ENCODE data around the gene GPR17.

GRCh38 chr2:127631541-127631996 is 14.4 kb upstream of the GPR17 start:
- TF ChIP-seq CTCF (conservative IDR thresholded peaks at IDR 0.05 in 1 of 2, IDR thresholded peaks at IDR 0.05 in 1 of 2; ENCODE audit: low read depth in 1 of 2, low read length in 2 of 2) (no peak), EZH2 (IDR thresholded peaks at IDR 0.05; ENCODE audit: low read length, missing control alignments) (no peak)
